ENCODE measurements around the gene DPP6.

- no peak for TF ChIP-seq FOXM1 (IDR thresholded peaks at IDR 0.05; ENCODE audit: borderline replicate concordance)
- no peak for TF ChIP-seq ARNT (IDR thresholded peaks at IDR 0.05)
- TF ChIP-seq SP1 (IDR thresholded peaks at IDR 0.05), result no peak
- TF ChIP-seq BHLHE40 (IDR thresholded peaks at IDR 0.05; ENCODE audit: borderline replicate concordance), result no peak
- no peak for TF ChIP-seq SUZ12 (IDR thresholded peaks at IDR 0.05)
- no peak for TF ChIP-seq FOXK2 (IDR thresholded peaks at IDR 0.05)
- no peak for TF ChIP-seq LEF1 (IDR thresholded peaks at IDR 0.05; ENCODE audit: borderline replicate concordance)
- TF ChIP-seq CTBP1 (IDR thresholded peaks at IDR 0.05; ENCODE audit: borderline replicate concordance), result no peak
- TF ChIP-seq ZNF384 (IDR thresholded peaks at IDR 0.05), result no peak
- no peak for TF ChIP-seq NFRKB (IDR thresholded peaks at IDR 0.05)
- no peak for TF ChIP-seq ELF4 (IDR thresholded peaks at IDR 0.05)
- no peak for TF ChIP-seq HDGF (IDR thresholded peaks at IDR 0.05; ENCODE audit: borderline replicate concordance)
- no peak for TF ChIP-seq FOXA1 (IDR thresholded peaks at IDR 0.05)
These were observed 791.6 kb downstream of the DPP6 start for GRCh38 chr7:154843670-154844237.

Measured in HEK293T (cell line).